HCT116 (cell line): ENCODE measurements around the gene ISM1.
"Not testable (repeated sequence)": the region's sequence is repeated elsewhere in the genome, so short reads cannot be mapped to it uniquely, and the experiment has no call there.

Experiments used
- CEBPB ChIP-seq: IDR thresholded peaks from 2 replicates; pipeline ENCODE4 v1.6.1; 2012; ENCODE audit warnings: low read depth
- CTCF ChIP-seq, 3 experiments: fragments of 200-600 bp in 1 of 3; sonication (generic) in 1 of 3; IDR thresholded peaks in 2 of 3; conservative IDR thresholded peaks in 1 of 3; 2 replicates each; pipeline ENCODE4 v1.5.1; 2012 to 2017; ENCODE audit warnings: low read depth in 2 of 3, low read length in 2 of 3, antibody characterized with exemption in 1 of 3, borderline replicate concordance in 1 of 3, control low read depth in 1 of 3, mild to moderate bottlenecking in 1 of 3, mixed read lengths in 1 of 3, mixed run types in 1 of 3, moderate library complexity in 1 of 3; ENCODE audit not compliant: insufficient read depth in 1 of 3
- EGR1 ChIP-seq: IDR thresholded peaks from 2 replicates; pipeline ENCODE4 v1.6.1; 2012; ENCODE audit warnings: low read depth
- EZH2 ChIP-seq: fragments of 200-600 bp; sonication (generic); IDR thresholded peaks from 2 replicates; pipeline ENCODE4 v1.6.1; 2017; ENCODE audit warnings: antibody characterized with exemption, mixed run types
- JUND ChIP-seq: IDR thresholded peaks from 2 replicates; pipeline ENCODE4 v1.6.1; 2012
- POLR2A ChIP-seq: IDR thresholded peaks from 2 replicates; pipeline ENCODE4 v1.7.0; 2011; ENCODE audit warnings: borderline replicate concordance; ENCODE audit not compliant: insufficient read depth, insufficient read length; ENCODE audit errors: extremely low read depth
- POLR2AphosphoS5 ChIP-seq: IDR thresholded peaks from 2 replicates; pipeline ENCODE4 v1.6.1; 2011; ENCODE audit warnings: mild to moderate bottlenecking, low read depth, low read length, moderate library complexity
- RAD21 ChIP-seq: IDR thresholded peaks from 2 replicates; pipeline ENCODE4 v1.6.1; 2012; ENCODE audit warnings: low read depth, mild to moderate bottlenecking
- TCF7L2 ChIP-seq: IDR thresholded peaks from 2 replicates; pipeline ENCODE4 v1.7.0; 2011; ENCODE audit warnings: borderline replicate concordance, inconsistent platforms; ENCODE audit not compliant: insufficient read depth, insufficient read length; ENCODE audit errors: extremely low read depth
- YY1 ChIP-seq: IDR thresholded peaks from 2 replicates; pipeline ENCODE4 v1.6.1; 2011; ENCODE audit warnings: low read length, low read depth, moderate library complexity, mild to moderate bottlenecking; ENCODE audit not compliant: insufficient replicate concordance; ENCODE audit errors: extremely low read depth
- ZNF274 ChIP-seq: fragments of 200-500 bp; sonication (Bioruptor generic); IDR thresholded peaks from 2 replicates; pipeline ENCODE4 v1.6.1; 2014; ENCODE audit warnings: mild to moderate bottlenecking, low read depth, low read length, inconsistent platforms
- TF ChIP-seq, protein P1 (sequence below): IDR thresholded peaks from 2 replicates; pipeline ENCODE4 v1.6.1; 2011; ENCODE audit warnings: mild to moderate bottlenecking, low read length, moderate library complexity; ENCODE audit not compliant: insufficient replicate concordance; ENCODE audit errors: extremely low read depth

- TF ChIP-seq CTCF (IDR thresholded peaks at IDR 0.05 in 2 of 3, conservative IDR thresholded peaks at IDR 0.05 in 1 of 3; ENCODE audit: borderline replicate concordance in 1 of 3, insufficient read depth in 1 of 3, low read depth in 2 of 3, low read length in 2 of 3); POLR2A; POLR2AphosphoS5; YY1; ZNF274; RAD21; EGR1; EZH2; TCF7L2; JUND; CEBPB: not testable (repeated sequence)
- TF ChIP-seq, protein P1, sequence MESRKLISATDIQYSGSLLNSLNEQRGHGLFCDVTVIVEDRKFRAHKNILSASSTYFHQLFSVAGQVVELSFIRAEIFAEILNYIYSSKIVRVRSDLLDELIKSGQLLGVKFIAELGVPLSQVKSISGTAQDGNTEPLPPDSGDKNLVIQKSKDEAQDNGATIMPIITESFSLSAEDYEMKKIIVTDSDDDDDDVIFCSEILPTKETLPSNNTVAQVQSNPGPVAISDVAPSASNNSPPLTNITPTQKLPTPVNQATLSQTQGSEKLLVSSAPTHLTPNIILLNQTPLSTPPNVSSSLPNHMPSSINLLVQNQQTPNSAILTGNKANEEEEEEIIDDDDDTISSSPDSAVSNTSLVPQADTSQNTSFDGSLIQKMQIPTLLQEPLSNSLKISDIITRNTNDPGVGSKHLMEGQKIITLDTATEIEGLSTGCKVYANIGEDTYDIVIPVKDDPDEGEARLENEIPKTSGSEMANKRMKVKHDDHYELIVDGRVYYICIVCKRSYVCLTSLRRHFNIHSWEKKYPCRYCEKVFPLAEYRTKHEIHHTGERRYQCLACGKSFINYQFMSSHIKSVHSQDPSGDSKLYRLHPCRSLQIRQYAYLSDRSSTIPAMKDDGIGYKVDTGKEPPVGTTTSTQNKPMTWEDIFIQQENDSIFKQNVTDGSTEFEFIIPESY: not testable (repeated sequence)
Observed at GRCh38 chr20:13236360-13236759, 15.3 kb downstream of the ISM1 start.
